IgD-negative memory B cell (primary cell): ENCODE measurements around the gene SLC39A3. TPM values are rescaled to one million over a fixed set of nuclear protein-coding genes. Genes with fewer than 3 reads are reported as not detected.
"Not testable (repeated sequence)": the region's sequence is repeated elsewhere in the genome, so short reads cannot be mapped to it uniquely, and the experiment has no call there.

Source experiments
- H3K27ac Mint-ChIP-seq, 3 donors: one replicate each; pipeline ENCODE4 v1.8.0; 2020 to 2022; ENCODE audit warnings: mild to moderate bottlenecking in 3 of 3, mixed read lengths in 3 of 3, moderate library complexity in 1 of 3
- H3K27me3 Mint-ChIP-seq: one replicate; pipeline ENCODE4 v1.8.0; 2021; ENCODE audit warnings: mixed read lengths
- H3K36me3 Mint-ChIP-seq: one replicate; pipeline ENCODE4 v1.8.0; 2020; ENCODE audit warnings: mild to moderate bottlenecking, mixed read lengths
- H3K4me1 Mint-ChIP-seq, 3 donors: one replicate each; pipeline ENCODE4 v1.8.0; 2020 to 2022; ENCODE audit warnings: mixed read lengths in 3 of 3, mild to moderate bottlenecking in 1 of 3
- H3K4me3 Mint-ChIP-seq, 4 donors: one replicate each; pipeline ENCODE4 v1.8.0; 2020 to 2022; ENCODE audit warnings: mild to moderate bottlenecking in 4 of 4, mixed read lengths in 4 of 4, moderate library complexity in 3 of 4
- H3K9me3 Mint-ChIP-seq, 3 donors: one replicate each; pipeline ENCODE4 v1.8.0; 2020 to 2021; ENCODE audit warnings: mixed read lengths in 3 of 3, mild to moderate bottlenecking in 1 of 3
- polyA plus RNA-seq: library from polyadenylated mRNA; unstranded; fragments of 300-500 nt; fragmentation: Illumina TruSeq; gene quantifications from one replicate; pipeline ENCODE4 v1.2.3, GENCODE V29; 2021

The SLC39A3 gene
- polyA plus RNA-seq, 1 donor from 2014 or later, result 86.9 TPM

- H3K4me1 Mint-ChIP-seq, result peaks cover 9 to 19% (median 15%) of the 10 kb centered on the region in 3 donors
These were observed 22.8 kb downstream of the SLC39A3 start for GRCh38 chr19:2716722-2717637.

GRCh38 chr19:2716275-2716650, 23.6 kb downstream of the SLC39A3 start:
- Mint-ChIP-seq H3K9me3 (peaks cover 3 to 9% (median 5%) of the 10 kb centered on the region in 3 donors), H3K27me3 (peaks cover 7% of the 10 kb centered on the region), H3K27ac (peak overlapping the region in 1 of 3 donors; percentile 79), H3K36me3 (peaks cover 2% of the 10 kb centered on the region), H3K4me3 (peak overlapping the region in 1 of 4 donors; percentile 26), H3K4me1 (peaks cover 16 to 25% (median 18%) of the 10 kb centered on the region in 3 donors)

More at GRCh38 chr19:2716722-2717637, 22.8 kb downstream of the SLC39A3 start:
- H3K4me3 Mint-ChIP-seq, result peak overlapping the region in 2 of 4 donors; percentile 26 to 49
- peaks cover 3 to 9% (median 5%) of the 10 kb centered on the region in 3 donors for H3K9me3 Mint-ChIP-seq
- peaks cover 9% of the 10 kb centered on the region for H3K27me3 Mint-ChIP-seq
- H3K27ac Mint-ChIP-seq, result peak overlapping the region in 1 of 3 donors; percentile 28
- H3K36me3 Mint-ChIP-seq, result peaks cover 2% of the 10 kb centered on the region

- H3K9me3 Mint-ChIP-seq, result peaks cover 3 to 9% (median 5%) of the 10 kb centered on the region in 3 donors
- peaks cover 19 to 30% (median 24%) of the 10 kb centered on the region in 3 donors for H3K4me1 Mint-ChIP-seq
- H3K36me3 Mint-ChIP-seq, result peaks cover 2% of the 10 kb centered on the region
- H3K27ac Mint-ChIP-seq, result peak overlapping the region; percentile 18 to 79 (median 78)
- H3K4me3 Mint-ChIP-seq, result peak overlapping the region in 3 of 4 donors; percentile 10 to 50 (median 48)
- peaks cover 7% of the 10 kb centered on the region for H3K27me3 Mint-ChIP-seq
These were observed 24.1 kb downstream of the SLC39A3 start for GRCh38 chr19:2715470-2716274.

GRCh38 chr19:2714531-2715269, 25.1 kb downstream of the SLC39A3 start:
- H3K4me1 Mint-ChIP-seq, result peaks cover 23 to 30% (median 25%) of the 10 kb centered on the region in 3 donors
- peak overlapping the region in 1 of 3 donors; percentile 79 for H3K27ac Mint-ChIP-seq
- H3K27me3 Mint-ChIP-seq, result peaks cover 5% of the 10 kb centered on the region
- peaks cover 5 to 9% (median 6%) of the 10 kb centered on the region in 3 donors for H3K9me3 Mint-ChIP-seq
- H3K4me3 Mint-ChIP-seq, result peak overlapping the region in 1 of 4 donors; percentile 59
- peaks cover 2% of the 10 kb centered on the region for H3K36me3 Mint-ChIP-seq

GRCh38 chr19:2714102-2714501, 25.7 kb downstream of the SLC39A3 start:
- peaks cover 23 to 28% (median 25%) of the 10 kb centered on the region in 3 donors for H3K4me1 Mint-ChIP-seq
- H3K27me3 Mint-ChIP-seq, H3K27ac Mint-ChIP-seq, H3K4me3 Mint-ChIP-seq, H3K9me3 Mint-ChIP-seq, H3K36me3 Mint-ChIP-seq: not testable (repeated sequence)

GRCh38 chr19:2713170-2713569, 26.6 kb downstream of the SLC39A3 start:
- H3K9me3 Mint-ChIP-seq, H3K27ac Mint-ChIP-seq, H3K27me3 Mint-ChIP-seq, H3K36me3 Mint-ChIP-seq, H3K4me3 Mint-ChIP-seq: not testable (repeated sequence)
- H3K4me1 Mint-ChIP-seq, result peaks cover 23 to 28% (median 25%) of the 10 kb centered on the region in 3 donors

- peak overlapping the region in 2 of 3 donors; percentile 98 to 99 for H3K27ac Mint-ChIP-seq
- peaks cover 1% of the 10 kb centered on the region for H3K27me3 Mint-ChIP-seq
- peaks cover 23 to 28% (median 25%) of the 10 kb centered on the region in 3 donors for H3K4me1 Mint-ChIP-seq
- peaks cover 2% of the 10 kb centered on the region for H3K36me3 Mint-ChIP-seq
- peak overlapping the region in 2 of 4 donors; percentile 86 to 89 for H3K4me3 Mint-ChIP-seq
- H3K9me3 Mint-ChIP-seq, result peaks cover 5 to 9% (median 6%) of the 10 kb centered on the region in 3 donors
These were observed 28.0 kb downstream of the SLC39A3 start for GRCh38 chr19:2711875-2712205.

GRCh38 chr19:2711172-2711874, 28.5 kb downstream of the SLC39A3 start:
- H3K27ac Mint-ChIP-seq, result peak overlapping the region; percentile 98 to 99 (median 98)
- H3K9me3 Mint-ChIP-seq, result peaks cover 5 to 9% (median 6%) of the 10 kb centered on the region in 3 donors
- peak overlapping the region; percentile 62 to 89 (median 87) for H3K4me3 Mint-ChIP-seq
- peaks cover 23 to 28% (median 25%) of the 10 kb centered on the region in 3 donors for H3K4me1 Mint-ChIP-seq
- H3K27me3 Mint-ChIP-seq, result peaks cover 1% of the 10 kb centered on the region
- peaks cover 2% of the 10 kb centered on the region for H3K36me3 Mint-ChIP-seq

- Mint-ChIP-seq H3K4me1 (peaks cover 14 to 17% (median 14%) of the 10 kb centered on the region in 3 donors), H3K4me3 (peak overlapping the region in 1 of 4 donors; percentile 55), H3K9me3 (peaks cover 0 to 3% (median 0%) of the 10 kb centered on the region in 3 donors), H3K27ac (peak overlapping the region in 1 of 3 donors; percentile 82), H3K27me3 (no peaks in the 10 kb centered on the region), H3K36me3 (peaks cover 3% of the 10 kb centered on the region)
These were observed 33.6 kb downstream of the SLC39A3 start for GRCh38 chr19:2706251-2706650.

- peak overlapping the region in 1 of 3 donors; percentile 90 for H3K27ac Mint-ChIP-seq
These were observed 36.1 kb downstream of the SLC39A3 start for GRCh38 chr19:2703691-2704216.

GRCh38 chr19:2703077-2703437, 36.8 kb downstream of the SLC39A3 start:
- peak overlapping the region; percentile 90 to 94 (median 90) for H3K27ac Mint-ChIP-seq
- H3K36me3 Mint-ChIP-seq, result peaks cover 7% of the 10 kb centered on the region
- peaks cover 24 to 31% (median 27%) of the 10 kb centered on the region in 3 donors for H3K4me1 Mint-ChIP-seq
- no peaks in the 10 kb centered on the region for H3K9me3 Mint-ChIP-seq
- H3K27me3 Mint-ChIP-seq, result no peaks in the 10 kb centered on the region
- peak overlapping the region; percentile 56 to 71 (median 68) for H3K4me3 Mint-ChIP-seq

More at GRCh38 chr19:2703691-2704216, 36.1 kb downstream of the SLC39A3 start:
- no peaks in the 10 kb centered on the region for H3K9me3 Mint-ChIP-seq
- H3K36me3 Mint-ChIP-seq, result peaks cover 6% of the 10 kb centered on the region
- no peaks in the 10 kb centered on the region for H3K27me3 Mint-ChIP-seq
- peaks cover 21 to 27% (median 22%) of the 10 kb centered on the region in 3 donors for H3K4me1 Mint-ChIP-seq
- peak overlapping the region in 3 of 4 donors; percentile 22 to 71 (median 68) for H3K4me3 Mint-ChIP-seq

GRCh38 chr19:2702170-2703076, 37.4 kb downstream of the SLC39A3 start, which contains the start of gene GNG7:
TSS of gene GNG7 (minus strand) at chr19:2702694. CDS start at chr19:2520688, 182,006 bp downstream.
- Mint-ChIP-seq H3K36me3 (peaks cover 7% of the 10 kb centered on the region), H3K27me3 (no peaks in the 10 kb centered on the region), H3K9me3 (no peaks in the 10 kb centered on the region), H3K4me1 (peaks cover 25 to 31% (median 27%) of the 10 kb centered on the region in 3 donors), H3K27ac (peak within 1 kb of the TSS; percentile 90 to 94 (median 90)), H3K4me3 (peak within 1 kb of the TSS; percentile 83 to 97 (median 90))
